Stimulated activated CD4-positive, alpha-beta T cell treated with anti-CD3 and anti-CD28 coated beads, Interleukin-4, amount 100 ng/mL, for 4 hours (primary cell): Measurements from ENCODE around the gene KIF15.

Source experiments
- DNase-seq, 2 experiments: peaks; one replicate each; pipeline ENCODE4 v3.0.0-alpha.2; 2020

Gene KIF15

GRCh38 chr3:44880284-44880683 is 118.7 kb downstream of the KIF15 start:
- DNase-seq, result no peak

- no peak for DNase-seq
These were observed 121.8 kb downstream of the KIF15 start for GRCh38 chr3:44883213-44883955.

GRCh38 chr3:44883999-44884431 is 122.4 kb downstream of the KIF15 start:
- DNase-seq, result no peak

GRCh38 chr3:44885618-44886017 is 124.0 kb downstream of the KIF15 start:
- DNase-seq, result no peak

GRCh38 chr3:44886561-44886960 is 125.0 kb downstream of the KIF15 start:
- no peak for DNase-seq

- DNase-seq, result no peak
These were observed 125.5 kb downstream of the KIF15 start for GRCh38 chr3:44887101-44887500.

- no peak for DNase-seq
These were observed 128.7 kb downstream of the KIF15 start for GRCh38 chr3:44890258-44890657.

- DNase-seq, result no peak
These were observed 129.3 kb downstream of the KIF15 start for GRCh38 chr3:44890852-44891251.

- DNase-seq, result no peak
These were observed 131.1 kb downstream of the KIF15 start for GRCh38 chr3:44892689-44893088.

GRCh38 chr3:44893097-44893496 is 131.5 kb downstream of the KIF15 start:
- no peak for DNase-seq

- no peak for DNase-seq
These were observed 132.9 kb downstream of the KIF15 start for GRCh38 chr3:44894485-44894884.

- DNase-seq, result no peak
These were observed 134.8 kb downstream of the KIF15 start for GRCh38 chr3:44896440-44896839.

GRCh38 chr3:44899683-44900367 is 138.2 kb downstream of the KIF15 start:
- no peak for DNase-seq

GRCh38 chr3:44902628-44903027 is 141.0 kb downstream of the KIF15 start:
- DNase-seq, result no peak
